NCI-H69 (cell line): ENCODE results near the gene SSH2.
"Not testable (repeated sequence)": the region's sequence is repeated elsewhere in the genome, so short reads cannot be mapped to it uniquely, and the experiment has no call there.

ENCODE experiments used
- DNase-seq: peaks from one replicate; lab custom pipeline; 2025; lab: John Stamatoyannopoulos, UW

The SSH2 gene, protein sequence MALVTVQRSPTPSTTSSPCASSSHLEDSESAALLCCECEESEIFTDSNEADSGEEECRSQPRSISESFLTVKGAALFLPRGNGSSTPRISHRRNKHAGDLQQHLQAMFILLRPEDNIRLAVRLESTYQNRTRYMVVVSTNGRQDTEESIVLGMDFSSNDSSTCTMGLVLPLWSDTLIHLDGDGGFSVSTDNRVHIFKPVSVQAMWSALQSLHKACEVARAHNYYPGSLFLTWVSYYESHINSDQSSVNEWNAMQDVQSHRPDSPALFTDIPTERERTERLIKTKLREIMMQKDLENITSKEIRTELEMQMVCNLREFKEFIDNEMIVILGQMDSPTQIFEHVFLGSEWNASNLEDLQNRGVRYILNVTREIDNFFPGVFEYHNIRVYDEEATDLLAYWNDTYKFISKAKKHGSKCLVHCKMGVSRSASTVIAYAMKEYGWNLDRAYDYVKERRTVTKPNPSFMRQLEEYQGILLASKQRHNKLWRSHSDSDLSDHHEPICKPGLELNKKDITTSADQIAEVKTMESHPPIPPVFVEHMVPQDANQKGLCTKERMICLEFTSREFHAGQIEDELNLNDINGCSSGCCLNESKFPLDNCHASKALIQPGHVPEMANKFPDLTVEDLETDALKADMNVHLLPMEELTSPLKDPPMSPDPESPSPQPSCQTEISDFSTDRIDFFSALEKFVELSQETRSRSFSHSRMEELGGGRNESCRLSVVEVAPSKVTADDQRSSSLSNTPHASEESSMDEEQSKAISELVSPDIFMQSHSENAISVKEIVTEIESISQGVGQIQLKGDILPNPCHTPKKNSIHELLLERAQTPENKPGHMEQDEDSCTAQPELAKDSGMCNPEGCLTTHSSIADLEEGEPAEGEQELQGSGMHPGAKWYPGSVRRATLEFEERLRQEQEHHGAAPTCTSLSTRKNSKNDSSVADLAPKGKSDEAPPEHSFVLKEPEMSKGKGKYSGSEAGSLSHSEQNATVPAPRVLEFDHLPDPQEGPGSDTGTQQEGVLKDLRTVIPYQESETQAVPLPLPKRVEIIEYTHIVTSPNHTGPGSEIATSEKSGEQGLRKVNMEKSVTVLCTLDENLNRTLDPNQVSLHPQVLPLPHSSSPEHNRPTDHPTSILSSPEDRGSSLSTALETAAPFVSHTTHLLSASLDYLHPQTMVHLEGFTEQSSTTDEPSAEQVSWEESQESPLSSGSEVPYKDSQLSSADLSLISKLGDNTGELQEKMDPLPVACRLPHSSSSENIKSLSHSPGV (N-terminal part only)

DNA sequence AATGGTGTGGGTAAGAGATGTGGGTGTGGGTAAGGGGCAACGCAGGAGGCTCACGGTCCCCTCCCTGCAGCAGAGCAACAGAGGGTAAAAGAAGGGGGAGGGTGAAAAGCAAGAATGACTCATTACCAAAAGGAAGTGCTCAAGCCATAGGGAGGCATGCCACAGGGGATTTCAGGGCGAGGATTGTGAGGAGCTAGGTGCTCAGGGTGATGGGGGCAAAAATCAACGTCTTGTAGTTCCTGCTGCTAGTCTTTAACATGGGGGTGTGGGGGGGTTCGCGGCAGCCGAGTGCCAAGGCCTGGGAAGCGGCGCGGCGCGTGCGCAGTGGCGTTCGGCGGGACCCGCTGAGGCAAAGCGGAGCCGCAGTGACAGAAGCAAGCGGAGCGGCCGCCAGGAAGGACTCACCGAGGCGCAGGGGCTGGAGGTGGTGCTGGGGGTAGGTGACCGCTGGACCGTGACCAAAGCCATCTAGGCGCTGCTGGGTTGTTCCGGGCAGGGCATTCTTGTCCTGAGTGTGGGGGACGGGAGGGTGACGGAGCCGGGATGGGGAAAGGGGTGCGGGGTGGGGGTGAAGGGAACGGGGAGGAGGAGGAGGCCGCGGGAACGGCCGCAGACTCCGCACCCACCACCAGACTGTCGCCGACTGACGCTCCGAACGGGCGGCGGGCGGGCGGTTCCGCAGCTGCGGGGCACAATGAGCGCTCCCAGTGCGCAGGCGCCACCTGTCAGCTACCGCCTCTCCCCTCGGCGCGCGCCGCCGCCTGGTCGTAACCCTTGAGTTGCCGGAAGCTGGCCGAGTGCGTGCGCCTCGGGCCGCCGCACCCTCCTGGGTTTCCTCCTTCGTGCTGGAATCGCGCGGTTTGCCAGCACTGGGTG lies at the start of gene SSH2:
SSH2 (minus strand) TSS at position 696 of the 876 bp plus-strand sequence; CDS start at position 468, 228 bp downstream.
- DNase-seq: peak; percentile 99

DNA sequence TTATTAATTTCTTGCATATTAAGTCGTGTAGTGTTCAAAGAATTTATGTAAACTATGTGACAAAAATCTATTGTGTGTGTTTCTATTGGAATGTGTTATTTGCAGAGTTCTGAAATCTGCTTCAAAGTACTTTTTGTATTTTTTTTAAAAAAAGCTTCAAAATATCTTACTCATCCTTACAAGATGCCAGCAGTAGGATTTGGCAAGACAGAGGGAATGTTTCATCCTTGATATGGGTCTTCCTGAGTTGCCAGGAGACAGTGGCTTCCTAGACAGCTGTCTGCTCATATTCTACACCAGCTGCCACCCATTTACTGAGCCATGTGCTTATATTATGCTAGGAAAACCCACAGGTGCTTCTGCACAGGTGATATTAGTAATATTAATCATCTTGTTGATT lies 47.8 kb upstream of the SSH2 start:
- DNase-seq: peak; percentile 50

- no peak for DNase-seq
These were observed 43.0 kb upstream of the SSH2 start for GRCh38 chr17:29973005-29973404.

DNA sequence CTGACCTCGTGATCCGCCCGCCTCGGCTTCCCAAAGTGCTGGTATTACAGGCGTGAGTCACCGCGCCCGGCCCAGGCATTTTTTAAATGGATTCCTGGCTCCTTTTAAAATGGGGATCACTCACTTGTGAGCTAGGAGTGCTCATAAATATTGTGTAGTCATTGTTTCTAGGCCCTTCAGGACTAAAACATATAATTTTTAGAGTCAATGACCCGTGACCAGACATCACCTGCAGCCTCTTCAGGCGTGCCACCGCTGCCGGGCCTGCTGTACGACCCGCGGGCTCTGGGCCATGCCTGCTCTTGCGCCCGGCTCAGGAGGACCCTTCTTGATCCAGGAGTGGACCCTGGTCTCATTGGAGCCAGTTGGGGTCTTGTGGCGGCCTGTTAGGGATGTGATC lies 42.2 kb upstream of the SSH2 start:
- peak; percentile 88 for DNase-seq

GRCh38 chr17:29968271-29968670 lies 38.2 kb upstream of the SSH2 start:
- no peak for DNase-seq

DNA sequence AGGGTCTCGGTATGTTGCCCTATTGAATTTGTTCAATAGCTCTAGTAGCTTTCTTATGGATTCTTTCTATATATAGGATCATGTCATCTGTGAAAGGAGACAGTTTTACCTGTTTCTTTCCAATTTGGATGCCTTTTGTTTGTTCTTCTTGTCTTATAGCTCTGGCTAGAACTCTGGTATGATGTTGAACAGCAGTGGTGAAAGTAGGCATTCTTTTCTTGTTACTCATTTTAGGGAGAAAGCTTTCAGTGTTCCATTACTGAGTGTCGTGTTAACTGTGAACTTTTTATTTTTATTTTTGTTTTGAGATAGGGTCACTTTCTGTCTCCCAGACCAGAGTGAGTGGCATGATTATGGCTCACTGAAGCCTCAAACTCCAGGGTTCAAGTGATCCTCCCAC lies 32.6 kb upstream of the SSH2 start:
- no peak for DNase-seq

DNA sequence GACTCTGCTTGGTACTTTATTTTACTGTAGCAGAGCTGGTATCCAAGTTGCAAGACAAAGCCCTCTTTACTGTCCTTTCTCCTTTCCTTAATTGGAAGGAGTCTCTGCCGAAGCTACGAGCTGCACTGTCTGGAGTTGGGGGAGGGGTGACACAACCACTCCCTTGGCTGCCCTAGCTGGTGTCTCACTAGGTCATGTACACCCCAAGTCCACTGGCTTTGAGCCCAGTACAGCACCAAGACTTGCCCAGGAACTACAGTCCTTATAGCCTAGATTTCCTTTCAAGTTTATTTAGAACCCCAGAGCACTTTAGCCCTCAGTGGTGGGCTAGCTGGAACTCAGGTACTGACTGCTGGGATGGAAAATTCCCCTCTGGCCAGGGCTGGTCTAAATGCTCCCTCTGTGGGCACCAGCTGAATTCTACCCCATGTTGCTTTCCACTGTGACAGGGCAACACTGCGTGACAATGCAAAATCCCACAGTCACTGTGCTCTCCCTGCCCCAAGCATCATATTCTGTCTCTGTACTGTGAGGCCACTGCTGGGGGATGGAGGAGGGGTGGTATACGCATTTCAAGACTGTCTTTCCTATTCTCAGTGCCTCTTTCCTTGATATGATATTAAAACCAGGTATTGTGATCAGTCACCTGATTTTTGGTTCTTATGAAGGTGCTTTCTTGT lies 29.8 kb upstream of the SSH2 start:
- DNase-seq: no peak

- DNase-seq: no peak
These were observed 29.1 kb upstream of the SSH2 start for GRCh38 chr17:29958947-29959657.

GRCh38 chr17:29957488-29957887 lies 27.5 kb upstream of the SSH2 start:
- DNase-seq: not testable (repeated sequence)

DNA sequence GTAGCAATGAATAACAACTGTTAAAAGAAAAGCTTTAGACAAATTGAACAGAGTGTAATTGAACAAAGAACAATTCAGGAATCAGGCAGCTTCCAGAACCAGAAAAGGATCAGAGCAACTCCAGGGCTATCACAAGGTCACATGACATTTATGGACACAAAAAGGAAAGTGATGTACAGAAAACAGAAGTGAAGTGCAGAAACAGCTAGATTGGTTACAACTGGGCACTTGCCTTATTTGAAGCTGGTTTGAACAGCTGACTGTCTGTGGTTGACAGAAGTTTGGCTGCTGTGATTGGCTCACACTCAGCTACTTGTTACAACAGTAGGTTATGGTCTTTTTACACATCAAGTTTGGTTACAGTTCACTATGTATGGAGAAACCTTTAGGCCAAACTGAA lies 26.2 kb upstream of the SSH2 start:
- no peak for DNase-seq

DNA sequence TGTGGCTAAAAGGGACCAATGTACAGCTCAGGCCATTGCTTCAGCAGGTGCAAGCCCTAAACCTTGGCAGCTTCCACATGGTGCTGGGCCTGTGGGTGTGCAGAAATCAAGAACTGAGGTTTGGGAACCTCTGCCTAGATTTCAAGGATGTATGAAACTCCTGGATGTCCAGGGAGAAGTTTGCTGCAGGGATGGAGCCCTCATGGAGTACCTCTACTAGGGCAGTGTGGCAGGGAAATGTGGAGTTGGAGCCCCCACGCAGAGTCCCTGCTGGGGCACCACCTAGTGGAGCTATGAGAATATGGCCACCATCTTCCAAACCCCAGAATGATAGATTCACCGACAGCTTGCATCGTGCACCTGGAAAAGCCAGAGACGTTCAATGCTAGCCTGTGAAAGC lies 24.4 kb upstream of the SSH2 start:
- DNase-seq: peak; percentile 11

- DNase-seq: peak; percentile 92
These were observed 19.7 kb upstream of the SSH2 start for GRCh38 chr17:29949696-29950095.

- peak; percentile 21 for DNase-seq
These were observed 18.6 kb upstream of the SSH2 start for GRCh38 chr17:29948448-29949215.

GRCh38 chr17:29945281-29945680 lies 15.3 kb upstream of the SSH2 start:
- no peak for DNase-seq

- DNase-seq: no peak
These were observed 11.3 kb upstream of the SSH2 start, which contains the start of gene EFCAB5 for GRCh38 chr17:29941334-29941733. TSS of gene EFCAB5 (plus strand) at chr17:29941634. CDS start at chr17:29941797, 163 bp downstream.

GRCh38 chr17:29936724-29937123 lies 6.7 kb upstream of the SSH2 start:
- no peak for DNase-seq

DNA sequence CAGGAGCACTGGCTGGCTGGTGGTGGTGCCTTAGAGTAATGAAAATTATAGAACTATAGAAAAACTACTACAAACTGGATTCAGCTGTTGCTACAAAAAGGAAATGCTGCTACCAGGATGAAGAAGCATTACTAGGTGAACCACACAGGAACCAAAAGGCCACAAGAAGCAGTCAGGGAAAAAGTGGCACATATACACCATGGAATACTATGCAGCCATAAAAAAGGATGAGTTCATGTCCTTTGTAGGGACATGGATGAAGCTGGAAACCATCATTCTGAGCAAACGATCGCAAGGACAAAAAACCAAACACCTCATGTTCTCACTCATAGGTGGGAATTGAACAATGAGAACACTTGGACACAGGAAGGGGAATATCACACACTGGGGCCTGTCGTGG lies 5.9 kb upstream of the SSH2 start:
- not testable (repeated sequence) for DNase-seq

DNA sequence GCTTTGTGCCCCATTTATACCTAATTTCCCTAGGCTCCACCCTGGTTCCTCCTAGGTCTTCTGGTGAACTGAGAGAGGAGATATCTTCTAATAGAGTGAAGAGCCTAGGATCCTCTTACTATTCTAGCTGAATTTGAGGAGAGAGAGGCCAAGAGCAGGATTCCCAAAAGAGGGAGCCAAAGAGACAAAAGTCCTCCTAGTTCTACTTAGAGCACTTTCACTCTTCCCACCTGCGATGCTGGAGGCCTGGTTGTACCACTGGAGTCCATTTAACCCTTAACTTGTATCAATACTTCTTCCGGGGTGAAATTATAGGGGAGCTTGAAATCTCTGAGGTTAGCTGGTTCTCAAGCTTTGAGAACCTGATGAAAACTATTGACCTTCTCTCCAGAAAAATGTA lies 3.4 kb upstream of the SSH2 start:
- DNase-seq: peak; percentile 72
